ENCODE data around the gene VKORC1L1. TPM values are rescaled to one million over a fixed set of nuclear protein-coding genes. Genes with fewer than 3 reads are reported as not detected.

VKORC1L1 gene
- polyA plus RNA-seq, 1 donor from 2014 or later, result 18.2 TPM

DNA sequence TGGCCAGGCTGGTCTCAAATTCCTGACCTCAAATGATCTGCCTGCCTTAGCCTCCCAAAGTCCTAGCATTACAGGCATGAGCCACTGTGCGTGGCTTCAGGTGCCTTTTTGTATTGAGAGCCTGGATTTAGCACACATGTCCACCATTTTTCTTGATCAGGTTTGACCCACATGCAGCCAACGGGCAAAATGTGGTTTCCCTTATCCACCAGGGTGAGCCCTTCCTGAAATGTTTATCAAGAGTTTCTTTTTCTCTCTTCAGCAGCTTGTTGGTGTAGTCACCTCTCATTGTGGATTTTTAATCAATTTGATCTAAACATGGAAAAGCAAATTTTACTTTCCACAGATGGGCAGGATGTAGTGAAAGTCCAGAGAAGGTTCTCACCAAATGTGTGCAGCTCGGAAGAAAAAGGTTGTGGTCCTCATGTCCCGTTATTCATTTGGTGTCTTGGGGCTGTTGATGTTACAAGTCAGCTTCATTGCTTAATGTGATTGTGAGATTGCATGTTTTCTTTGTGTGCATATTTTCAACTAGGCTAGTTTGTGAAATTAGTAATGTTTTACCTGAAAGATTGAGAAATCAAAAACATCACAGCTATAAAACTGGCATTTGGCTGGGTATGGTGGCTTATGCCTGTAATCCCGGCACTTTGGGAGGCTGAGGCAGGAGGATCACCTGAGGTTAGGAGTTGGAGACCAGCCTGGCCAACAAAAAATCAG lies 80.3 kb downstream of the VKORC1L1 start:
- H3K27ac ChIP-seq (ENCODE audit: low read length), result no peak overlapping the region
- no peak overlapping the region for H2AFZ ChIP-seq (ENCODE audit: low read depth, low read length)
- no peak overlapping the region for H3K4me3 ChIP-seq (ENCODE audit: low read length)
- H3K9me2 ChIP-seq (ENCODE audit: insufficient read depth, low read length), result no peaks in the 10 kb centered on the region
- H3F3A ChIP-seq (ENCODE audit: insufficient read depth, low read length, poor library complexity, severe bottlenecking), result no peaks in the 10 kb centered on the region
- no peak overlapping the region for H3K9ac ChIP-seq (ENCODE audit: low read length)
- H3K36me3 ChIP-seq (ENCODE audit: insufficient read depth, low read length), result peaks cover under 1% of the 10 kb centered on the region
- H3K4me2 ChIP-seq (ENCODE audit: low read length), result no peak overlapping the region
- TF ChIP-seq, protein P1, sequence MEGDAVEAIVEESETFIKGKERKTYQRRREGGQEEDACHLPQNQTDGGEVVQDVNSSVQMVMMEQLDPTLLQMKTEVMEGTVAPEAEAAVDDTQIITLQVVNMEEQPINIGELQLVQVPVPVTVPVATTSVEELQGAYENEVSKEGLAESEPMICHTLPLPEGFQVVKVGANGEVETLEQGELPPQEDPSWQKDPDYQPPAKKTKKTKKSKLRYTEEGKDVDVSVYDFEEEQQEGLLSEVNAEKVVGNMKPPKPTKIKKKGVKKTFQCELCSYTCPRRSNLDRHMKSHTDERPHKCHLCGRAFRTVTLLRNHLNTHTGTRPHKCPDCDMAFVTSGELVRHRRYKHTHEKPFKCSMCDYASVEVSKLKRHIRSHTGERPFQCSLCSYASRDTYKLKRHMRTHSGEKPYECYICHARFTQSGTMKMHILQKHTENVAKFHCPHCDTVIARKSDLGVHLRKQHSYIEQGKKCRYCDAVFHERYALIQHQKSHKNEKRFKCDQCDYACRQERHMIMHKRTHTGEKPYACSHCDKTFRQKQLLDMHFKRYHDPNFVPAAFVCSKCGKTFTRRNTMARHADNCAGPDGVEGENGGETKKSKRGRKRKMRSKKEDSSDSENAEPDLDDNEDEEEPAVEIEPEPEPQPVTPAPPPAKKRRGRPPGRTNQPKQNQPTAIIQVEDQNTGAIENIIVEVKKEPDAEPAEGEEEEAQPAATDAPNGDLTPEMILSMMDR (IDR thresholded peaks at IDR 0.05; ENCODE audit: poor library complexity, severe bottlenecking), result no peak
- TF ChIP-seq MXI1 (conservative IDR thresholded peaks at IDR 0.05; ENCODE audit: poor library complexity, severe bottlenecking) (no peak), SMC3 (conservative IDR thresholded peaks at IDR 0.05; ENCODE audit: poor library complexity) (no peak), POLR2AphosphoS5 (IDR thresholded peaks at IDR 0.05) (no peak), TAF1 (IDR thresholded peaks at IDR 0.05; ENCODE audit: low read depth) (no peak), EZH2 (IDR thresholded peaks at IDR 0.05; ENCODE audit: borderline replicate concordance, insufficient read depth, low read length, poor library complexity, severe bottlenecking) (no peak), EP300 (conservative IDR thresholded peaks at IDR 0.05; ENCODE audit: poor library complexity, severe bottlenecking) (no peak), RAD21 (conservative IDR thresholded peaks at IDR 0.05) (no peak)
- TF ChIP-seq, protein P2, sequence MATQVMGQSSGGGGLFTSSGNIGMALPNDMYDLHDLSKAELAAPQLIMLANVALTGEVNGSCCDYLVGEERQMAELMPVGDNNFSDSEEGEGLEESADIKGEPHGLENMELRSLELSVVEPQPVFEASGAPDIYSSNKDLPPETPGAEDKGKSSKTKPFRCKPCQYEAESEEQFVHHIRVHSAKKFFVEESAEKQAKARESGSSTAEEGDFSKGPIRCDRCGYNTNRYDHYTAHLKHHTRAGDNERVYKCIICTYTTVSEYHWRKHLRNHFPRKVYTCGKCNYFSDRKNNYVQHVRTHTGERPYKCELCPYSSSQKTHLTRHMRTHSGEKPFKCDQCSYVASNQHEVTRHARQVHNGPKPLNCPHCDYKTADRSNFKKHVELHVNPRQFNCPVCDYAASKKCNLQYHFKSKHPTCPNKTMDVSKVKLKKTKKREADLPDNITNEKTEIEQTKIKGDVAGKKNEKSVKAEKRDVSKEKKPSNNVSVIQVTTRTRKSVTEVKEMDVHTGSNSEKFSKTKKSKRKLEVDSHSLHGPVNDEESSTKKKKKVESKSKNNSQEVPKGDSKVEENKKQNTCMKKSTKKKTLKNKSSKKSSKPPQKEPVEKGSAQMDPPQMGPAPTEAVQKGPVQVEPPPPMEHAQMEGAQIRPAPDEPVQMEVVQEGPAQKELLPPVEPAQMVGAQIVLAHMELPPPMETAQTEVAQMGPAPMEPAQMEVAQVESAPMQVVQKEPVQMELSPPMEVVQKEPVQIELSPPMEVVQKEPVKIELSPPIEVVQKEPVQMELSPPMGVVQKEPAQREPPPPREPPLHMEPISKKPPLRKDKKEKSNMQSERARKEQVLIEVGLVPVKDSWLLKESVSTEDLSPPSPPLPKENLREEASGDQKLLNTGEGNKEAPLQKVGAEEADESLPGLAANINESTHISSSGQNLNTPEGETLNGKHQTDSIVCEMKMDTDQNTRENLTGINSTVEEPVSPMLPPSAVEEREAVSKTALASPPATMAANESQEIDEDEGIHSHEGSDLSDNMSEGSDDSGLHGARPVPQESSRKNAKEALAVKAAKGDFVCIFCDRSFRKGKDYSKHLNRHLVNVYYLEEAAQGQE (IDR thresholded peaks at IDR 0.05; ENCODE audit: borderline replicate concordance), result no peak
- no peaks in the 10 kb centered on the region for H3K27me3 ChIP-seq (ENCODE audit: insufficient read depth, low read depth, low read length)
- no peaks in the 10 kb centered on the region for H3K79me2 ChIP-seq (replicated peaks; ENCODE audit: insufficient read depth, low read length)
- H3K9me3 ChIP-seq (ENCODE audit: low read length), result no peaks in the 10 kb centered on the region
- H4K20me1 ChIP-seq (ENCODE audit: insufficient read depth), result no peaks in the 10 kb centered on the region

GRCh38 chr7:65953890-65954450 lies 81.1 kb downstream of the VKORC1L1 start:
- TF ChIP-seq EZH2 (IDR thresholded peaks at IDR 0.05; ENCODE audit: borderline replicate concordance, insufficient read depth, low read length, poor library complexity, severe bottlenecking) (no peak), SMC3 (conservative IDR thresholded peaks at IDR 0.05; ENCODE audit: poor library complexity) (no peak), RAD21 (conservative IDR thresholded peaks at IDR 0.05) (no peak), MXI1 (conservative IDR thresholded peaks at IDR 0.05; ENCODE audit: poor library complexity, severe bottlenecking) (no peak), EP300 (conservative IDR thresholded peaks at IDR 0.05; ENCODE audit: poor library complexity, severe bottlenecking) (no peak), POLR2AphosphoS5 (IDR thresholded peaks at IDR 0.05) (no peak), TAF1 (IDR thresholded peaks at IDR 0.05; ENCODE audit: low read depth) (no peak)
- TF ChIP-seq, protein P2 (IDR thresholded peaks at IDR 0.05; ENCODE audit: borderline replicate concordance), result no peak
- TF ChIP-seq, protein P1 (IDR thresholded peaks at IDR 0.05; ENCODE audit: poor library complexity, severe bottlenecking), result no peak
- Histone ChIP-seq H3K9ac (ENCODE audit: low read length) (no peak overlapping the region), H3K4me2 (ENCODE audit: low read length) (no peak overlapping the region), H3K9me3 (ENCODE audit: low read length) (no peaks in the 10 kb centered on the region), H3K79me2 (replicated peaks; ENCODE audit: insufficient read depth, low read length) (no peaks in the 10 kb centered on the region), H3K36me3 (ENCODE audit: insufficient read depth, low read length) (peaks cover 8% of the 10 kb centered on the region), H3K27ac (ENCODE audit: low read length) (no peak overlapping the region), H4K20me1 (ENCODE audit: insufficient read depth) (no peaks in the 10 kb centered on the region), H3F3A (ENCODE audit: insufficient read depth, low read length, poor library complexity, severe bottlenecking) (no peaks in the 10 kb centered on the region), H3K9me2 (ENCODE audit: insufficient read depth, low read length) (no peaks in the 10 kb centered on the region), H3K4me3 (ENCODE audit: low read length) (no peak overlapping the region), H2AFZ (ENCODE audit: low read depth, low read length) (no peak overlapping the region), H3K27me3 (ENCODE audit: insufficient read depth, low read depth, low read length) (no peaks in the 10 kb centered on the region)

All from neural cell (in vitro differentiated cells).